Esophagus muscularis mucosa (tissue), 4 donors: ENCODE data around the gene TNK2. TPM values are rescaled to one million over a fixed set of nuclear protein-coding genes. Genes with fewer than 3 reads are reported as not detected.
"Not testable (repeated sequence)": the region's sequence is repeated elsewhere in the genome, so short reads cannot be mapped to it uniquely, and the experiment has no call there.

Experiments
- DNase-seq: peaks from one replicate; pipeline ENCODE4 v3.0.0-alpha.2; 2017; ENCODE audit errors: extremely low spot score
- H3K27ac ChIP-seq, 4 donors: fragments of 200-600 bp; sonication (generic); replicated peaks in 1 of 4; 1 replicate in 3 of 4; 2 replicates in 1 of 4; pipeline ENCODE4 v1.5.1; 2016 to 2019; ENCODE audit warnings: mild to moderate bottlenecking in 1 of 4
- H3K27me3 ChIP-seq, 4 donors: fragments of 200-600 bp; sonication (generic); one replicate each; pipeline versions ENCODE4 v1.5.1 to v1.6.0; 2016 to 2019
- H3K36me3 ChIP-seq, 4 donors: fragments of 200-600 bp; sonication (generic); one replicate each; pipeline ENCODE4 v1.5.1; 2016 to 2019
- H3K4me1 ChIP-seq, 4 donors: fragments of 200-600 bp; sonication (generic); one replicate each; pipeline ENCODE4 v1.5.1; 2016 to 2019
- H3K4me3 ChIP-seq, 4 donors: fragments of 200-600 bp; sonication (generic); 1 replicate in 2 of 4; 2 replicates in 2 of 4; pipeline ENCODE4 v1.5.1; 2016 to 2019; ENCODE audit warnings: mild to moderate bottlenecking in 4 of 4, moderate library complexity in 1 of 4
- H3K9me3 ChIP-seq, 4 donors: fragments of 200-600 bp; sonication (generic); 1 replicate in 3 of 4; 2 replicates in 1 of 4; pipeline ENCODE4 v1.5.1; 2016 to 2019
- EP300 ChIP-seq: sonication (generic); formaldehyde crosslinking; IDR thresholded peaks from one replicate; pipeline ENCODE4 v1.6.1; 2017; ENCODE audit warnings: antibody characterized with exemption
- POLR2A ChIP-seq: fragments of 450-650 bp; IDR thresholded peaks from one replicate; pipeline ENCODE4 v1.6.1; 2017; ENCODE audit warnings: antibody characterized with exemption, moderate library complexity, mild to moderate bottlenecking, low read depth
- POLR2AphosphoS5 ChIP-seq, 2 donors: sonication (generic); formaldehyde crosslinking; IDR thresholded peaks; one replicate each; pipeline ENCODE4 v1.6.1; 2017; ENCODE audit warnings: antibody characterized with exemption in 2 of 2
- WGBS: methylation state at CpG from one replicate; pipeline ENCODE4 v1.1.5; 2018; 5-methylcytosine and 5-hydroxymethylcytosine counted together
- intact Hi-C: fragments of 100-400 bp; cut with DNase I; formaldehyde crosslinking; loops from one replicate; pipeline ENCODE4 v1.15.1; 2023
- total RNA-seq, 4 donors: library from RNA; depleted of rRNA; stranded (reverse); fragments of >200 nt; gene quantifications; one replicate each; pipeline versions ENCODE4 v1.1.0 to v1.2.1, GENCODE V29; 2016
- TF ChIP-seq, protein P1 (sequence below), 3 experiments: fragments of 200-600 bp in 2 of 3; fragments of 450-650 bp in 1 of 3; sonication (generic) in 2 of 3; IDR thresholded peaks; one replicate each; pipeline ENCODE4 v1.5.1; 2017 to 2019; ENCODE audit warnings: antibody characterized with exemption in 3 of 3, mild to moderate bottlenecking in 2 of 3, moderate library complexity in 1 of 3

The TNK2 gene
- total RNA-seq, 4 donors from 2014 or later = 16.4 to 42.3 (median 28.3) TPM

DNA sequence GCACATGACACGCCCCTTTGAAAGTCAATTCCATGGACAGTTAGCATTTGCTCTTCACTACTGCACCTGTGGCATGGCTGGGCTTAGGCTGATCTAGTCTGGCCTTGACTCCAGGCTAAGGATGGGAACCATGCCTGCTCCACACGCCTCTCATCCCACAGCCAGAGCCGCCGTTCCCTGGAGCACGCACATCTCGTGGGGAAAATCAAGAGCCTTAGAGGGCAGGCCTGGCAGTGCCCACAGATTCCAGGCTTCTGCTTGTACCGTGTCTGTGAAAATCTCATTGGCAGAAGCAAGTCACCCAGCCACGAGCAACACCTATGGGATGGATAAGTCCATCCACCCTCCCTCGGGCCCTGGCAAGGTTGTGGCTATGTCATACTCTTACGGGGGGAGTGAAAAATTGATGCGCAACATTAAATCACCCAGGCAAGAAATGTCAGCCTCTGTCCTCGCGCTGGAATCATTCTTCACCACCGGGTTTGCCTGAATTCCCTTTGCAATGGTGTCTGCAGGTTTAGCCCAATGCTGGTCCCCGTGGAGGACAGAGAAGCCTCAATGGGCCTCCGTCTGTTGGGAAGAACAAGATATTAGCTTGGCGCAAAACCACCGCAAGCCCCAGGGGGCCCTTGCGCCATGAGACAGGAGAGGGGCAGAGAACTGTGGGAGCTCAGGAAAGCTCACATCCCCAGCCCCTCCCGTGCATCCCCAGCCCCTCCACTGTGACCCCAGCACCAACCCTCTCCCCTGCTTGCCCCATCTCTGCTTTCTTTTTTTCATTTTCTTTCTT is 38.8 kb upstream of the TNK2 start:
- 94% methylated on average over 19 of the region's 20 CpGs for WGBS
- not testable (repeated sequence) for H3K4me1 ChIP-seq, H3K27me3 ChIP-seq, H3K4me3 ChIP-seq, DNase-seq, H3K27ac ChIP-seq, H3K9me3 ChIP-seq
- H3K36me3 ChIP-seq = peaks cover 0 to 22% (median 3%) of the 10 kb centered on the region in 4 donors
- intact Hi-C loops = loop anchor here (10.0 kb wide), 1 partner anchor 58 kb away; no protein-coding TSS in a partner anchor

DNA sequence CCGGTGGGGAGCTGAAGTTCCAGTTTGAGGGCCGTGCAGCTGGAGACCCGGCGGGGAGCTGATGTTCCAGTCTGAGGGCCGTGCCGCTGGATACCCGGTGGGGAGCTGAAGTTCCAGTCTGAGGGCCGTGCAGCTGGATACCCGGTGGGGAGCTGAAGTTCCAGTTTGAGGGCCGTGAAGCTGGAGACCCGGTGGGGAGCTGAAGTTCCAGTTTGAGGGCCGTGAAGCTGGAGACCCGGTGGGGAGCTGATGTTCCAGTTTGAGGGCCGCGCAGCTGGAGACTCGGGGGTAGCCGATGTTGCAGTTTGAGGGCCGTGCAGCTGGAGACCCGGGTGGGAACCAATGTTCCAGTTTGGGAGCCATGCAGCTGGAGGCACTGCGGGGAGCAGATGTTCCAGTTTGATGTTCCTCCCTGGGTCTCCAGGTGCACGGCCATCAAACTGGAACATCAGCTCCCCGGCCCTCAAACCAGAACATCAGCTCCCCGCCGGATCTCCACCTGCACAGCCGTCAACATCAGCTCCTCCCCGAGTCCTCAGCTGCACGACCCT is 33.0 kb upstream of the TNK2 start:
- not testable (repeated sequence) for H3K4me3 ChIP-seq, DNase-seq, H3K9me3 ChIP-seq, H3K27me3 ChIP-seq, H3K27ac ChIP-seq, H3K4me1 ChIP-seq
- 99% methylated on average over 18 of the region's 27 CpGs for WGBS
- intact Hi-C loops = loop anchor here (10.0 kb wide), 1 partner anchor 63 kb away; no protein-coding TSS in a partner anchor
- peaks cover 0 to 13% (median 4%) of the 10 kb centered on the region in 4 donors for H3K36me3 ChIP-seq

DNA sequence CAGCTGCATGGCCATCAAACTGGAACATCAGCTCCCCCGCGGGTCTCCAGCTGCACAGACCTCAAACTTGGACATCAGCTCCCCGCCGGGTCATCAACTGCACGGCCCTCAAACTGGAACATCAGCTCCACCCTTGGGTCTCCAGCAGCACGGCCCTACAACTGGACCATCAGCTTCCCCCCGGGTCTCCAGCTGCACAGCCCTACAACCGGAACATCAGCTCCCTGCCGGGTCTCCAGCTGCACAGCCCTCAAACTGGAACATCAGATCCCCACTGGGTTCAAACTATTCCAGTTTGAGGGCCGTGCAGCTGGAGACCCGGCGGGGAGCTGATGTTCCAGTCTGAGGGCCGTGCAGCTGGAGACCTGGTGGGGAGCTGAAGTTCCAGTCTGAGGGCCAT is 32.5 kb upstream of the TNK2 start:
- not testable (repeated sequence) for H3K27ac ChIP-seq, H3K4me1 ChIP-seq, H3K27me3 ChIP-seq, H3K4me3 ChIP-seq, DNase-seq, H3K9me3 ChIP-seq
- intact Hi-C loops = loop anchor here (10.0 kb wide), 1 partner anchor 64 kb away; no protein-coding TSS in a partner anchor
- H3K36me3 ChIP-seq = peaks cover 0 to 13% (median 4%) of the 10 kb centered on the region in 4 donors
- WGBS = 89% methylated on average over 13 of the region's 13 CpGs

DNA sequence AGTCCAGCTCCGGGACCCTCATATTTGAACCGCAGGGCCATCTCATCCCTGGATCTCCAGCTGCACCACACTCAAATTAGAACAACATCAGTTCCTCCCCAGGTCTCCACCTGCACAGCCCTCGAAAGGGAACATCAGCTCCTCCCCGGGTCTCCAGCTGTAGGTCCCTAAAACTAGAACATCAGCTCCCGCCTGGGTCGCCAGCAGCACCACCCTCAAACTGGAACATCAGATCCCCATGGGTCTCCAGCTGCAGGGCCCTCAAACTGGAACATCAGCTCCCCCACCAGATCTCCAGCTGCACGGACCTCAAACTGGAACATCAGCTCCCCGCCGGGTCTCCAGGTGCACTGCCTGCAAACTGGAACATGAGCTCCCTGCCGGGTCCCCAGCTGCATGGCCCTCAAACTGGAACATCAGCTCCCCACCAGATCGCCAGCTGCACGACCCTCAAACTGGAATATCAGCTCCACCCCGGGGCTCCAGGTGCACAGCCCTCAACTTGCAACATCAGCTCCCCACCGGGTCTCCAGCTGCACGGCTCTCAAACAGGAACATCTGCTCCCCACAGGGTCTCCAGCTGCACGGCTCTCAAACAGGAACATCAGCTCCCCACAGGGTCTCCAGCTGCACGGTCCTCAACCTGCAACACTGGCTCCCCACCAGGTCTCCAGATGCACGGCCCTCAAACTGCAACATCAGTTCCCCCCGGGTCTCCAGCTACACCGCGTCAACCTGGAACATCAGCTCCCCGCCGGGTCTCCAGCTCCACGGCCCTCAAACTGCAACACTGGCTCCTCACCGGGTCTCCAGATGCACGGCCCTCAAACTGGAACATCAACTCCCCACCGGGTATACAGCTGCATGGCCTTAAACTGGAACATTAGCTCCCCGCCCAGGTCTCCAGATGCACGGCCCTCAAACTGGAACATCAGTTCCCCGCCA is 31.4 kb upstream of the TNK2 start:
- DNase-seq, H3K27me3 ChIP-seq, H3K4me3 ChIP-seq, H3K9me3 ChIP-seq, H3K4me1 ChIP-seq, H3K27ac ChIP-seq: not testable (repeated sequence)
- intact Hi-C loops = loop anchor here (10.0 kb wide), 1 partner anchor 65 kb away; no protein-coding TSS in a partner anchor
- 94% methylated on average over 29 of the region's 30 CpGs for WGBS
- peaks cover 0 to 13% (median 4%) of the 10 kb centered on the region in 4 donors for H3K36me3 ChIP-seq

DNA sequence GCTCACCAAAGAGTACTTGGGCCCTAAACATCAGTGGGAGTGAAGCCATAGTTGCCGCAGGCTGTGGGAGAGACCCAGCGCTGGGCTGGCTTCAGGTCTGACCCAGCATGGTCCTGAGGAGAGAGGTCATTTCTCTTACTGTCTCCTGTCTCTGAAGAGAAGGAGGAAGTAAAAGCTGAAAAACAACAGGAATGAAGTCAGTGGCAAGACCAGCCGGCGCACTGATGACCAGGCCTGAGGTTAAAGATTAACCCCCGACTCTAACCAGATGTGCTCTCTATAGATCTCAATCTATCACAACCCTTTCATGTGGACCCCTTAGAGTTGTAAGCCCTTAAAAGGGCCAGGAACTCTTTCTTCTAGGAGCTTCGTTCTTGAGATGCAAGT is 24.7 kb upstream of the TNK2 start:
- DNase-seq, H3K36me3 ChIP-seq, H3K27me3 ChIP-seq, H3K4me3 ChIP-seq, H3K4me1 ChIP-seq, intact Hi-C loops, H3K9me3 ChIP-seq, H3K27ac ChIP-seq: not testable (repeated sequence)
- 86% methylated on average over 6 of the region's 6 CpGs for WGBS

DNA sequence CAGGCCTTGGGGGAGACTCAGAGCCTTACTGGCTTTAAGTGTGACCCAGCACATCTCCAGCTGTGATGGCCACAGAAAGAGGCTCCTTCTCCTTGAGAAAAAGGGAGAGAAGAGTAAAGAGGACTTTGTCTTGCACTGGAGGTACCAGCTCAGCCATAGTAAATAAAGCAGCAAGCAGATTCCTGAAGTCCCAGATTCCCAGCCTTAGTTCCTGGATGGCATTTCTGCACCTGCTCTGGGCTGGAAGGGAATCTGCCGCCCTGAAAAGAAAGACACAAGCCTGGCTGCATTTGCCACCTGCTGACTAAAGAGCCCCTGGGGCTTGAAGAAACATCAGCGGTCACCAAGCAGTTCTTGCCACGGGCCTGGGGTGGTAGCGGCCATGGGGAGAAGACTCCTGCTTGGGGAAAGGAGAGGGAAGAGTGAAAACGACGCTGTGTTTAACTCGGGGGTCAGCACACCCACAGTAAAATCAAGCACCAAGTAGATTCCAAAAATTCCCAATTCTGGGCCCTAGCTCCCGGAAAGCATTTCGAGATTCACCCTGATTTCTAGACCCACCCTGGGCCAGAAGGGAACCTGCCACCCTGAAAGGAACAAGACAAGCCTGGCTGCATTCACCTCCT is 24.2 kb upstream of the TNK2 start:
- H3K27me3 ChIP-seq = no peaks in the 10 kb centered on the region
- no peak overlapping the region for H3K4me3 ChIP-seq
- H3K4me1 ChIP-seq = no peaks in the 10 kb centered on the region
- no peaks in the 10 kb centered on the region for H3K9me3 ChIP-seq
- H3K36me3 ChIP-seq = no peaks in the 10 kb centered on the region
- TF ChIP-seq POLR2AphosphoS5 (IDR thresholded peaks at IDR 0.05) = no peak
- TF ChIP-seq EP300 = no peak
- TF ChIP-seq, protein P1, sequence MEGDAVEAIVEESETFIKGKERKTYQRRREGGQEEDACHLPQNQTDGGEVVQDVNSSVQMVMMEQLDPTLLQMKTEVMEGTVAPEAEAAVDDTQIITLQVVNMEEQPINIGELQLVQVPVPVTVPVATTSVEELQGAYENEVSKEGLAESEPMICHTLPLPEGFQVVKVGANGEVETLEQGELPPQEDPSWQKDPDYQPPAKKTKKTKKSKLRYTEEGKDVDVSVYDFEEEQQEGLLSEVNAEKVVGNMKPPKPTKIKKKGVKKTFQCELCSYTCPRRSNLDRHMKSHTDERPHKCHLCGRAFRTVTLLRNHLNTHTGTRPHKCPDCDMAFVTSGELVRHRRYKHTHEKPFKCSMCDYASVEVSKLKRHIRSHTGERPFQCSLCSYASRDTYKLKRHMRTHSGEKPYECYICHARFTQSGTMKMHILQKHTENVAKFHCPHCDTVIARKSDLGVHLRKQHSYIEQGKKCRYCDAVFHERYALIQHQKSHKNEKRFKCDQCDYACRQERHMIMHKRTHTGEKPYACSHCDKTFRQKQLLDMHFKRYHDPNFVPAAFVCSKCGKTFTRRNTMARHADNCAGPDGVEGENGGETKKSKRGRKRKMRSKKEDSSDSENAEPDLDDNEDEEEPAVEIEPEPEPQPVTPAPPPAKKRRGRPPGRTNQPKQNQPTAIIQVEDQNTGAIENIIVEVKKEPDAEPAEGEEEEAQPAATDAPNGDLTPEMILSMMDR (IDR thresholded peaks at IDR 0.05) = no peak
- no peak for TF ChIP-seq POLR2A
- intact Hi-C loops = no loop called here
- no peak overlapping the region for H3K27ac ChIP-seq
- WGBS = 81% methylated on average over 9 of the region's 9 CpGs
- no peak for DNase-seq
